ENCODE measurements around the gene EIF3F.

- TF ChIP-seq CTCF (IDR thresholded peaks at IDR 0.05; ENCODE audit: insufficient read depth, low read length), result no peak
- no peak for TF ChIP-seq GABPA (IDR thresholded peaks at IDR 0.05; ENCODE audit: low read depth)
Observed at GRCh38 chr11:8040261-8040920, 53.3 kb downstream of the EIF3F start.

All from HL-60 (cell line).